ENCODE results near the gene ABCB4.
A peak's percentile ranks its signal among the peaks of the same experiment; 100 is the strongest.

Gene ABCB4

DNA sequence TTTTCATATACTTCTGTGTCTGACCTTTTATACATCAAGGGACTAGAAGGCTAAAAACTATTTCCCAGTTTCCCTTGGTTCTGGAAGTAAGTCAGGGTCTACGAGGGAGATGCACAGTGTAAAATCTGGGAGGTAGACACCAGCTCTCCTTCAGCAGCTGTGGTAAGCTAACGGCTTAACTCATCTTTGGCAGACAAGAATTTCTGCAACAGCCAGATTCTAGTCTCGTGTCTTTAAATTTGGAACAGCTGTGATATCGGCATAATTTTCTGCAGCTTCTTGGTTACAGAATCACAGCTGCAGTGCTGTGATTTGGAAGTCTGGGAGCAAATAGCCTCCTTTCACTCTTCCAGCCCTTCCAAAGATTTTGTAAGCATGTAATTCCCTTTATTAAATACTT, 37.4 kb upstream of the ABCB4 start:
- Mint-ChIP-seq H3K4me3 (no peak overlapping the region), H3K36me3 (ENCODE audit: low read depth) (no peaks in the 10 kb centered on the region), H3K9me3 (no peaks in the 10 kb centered on the region), H3K27ac (no peak overlapping the region), H3K27me3 (ENCODE audit: low read depth) (no peaks in the 10 kb centered on the region), H3K4me1 (peaks cover 19% of the 10 kb centered on the region)
- TF ChIP-seq, protein P1, sequence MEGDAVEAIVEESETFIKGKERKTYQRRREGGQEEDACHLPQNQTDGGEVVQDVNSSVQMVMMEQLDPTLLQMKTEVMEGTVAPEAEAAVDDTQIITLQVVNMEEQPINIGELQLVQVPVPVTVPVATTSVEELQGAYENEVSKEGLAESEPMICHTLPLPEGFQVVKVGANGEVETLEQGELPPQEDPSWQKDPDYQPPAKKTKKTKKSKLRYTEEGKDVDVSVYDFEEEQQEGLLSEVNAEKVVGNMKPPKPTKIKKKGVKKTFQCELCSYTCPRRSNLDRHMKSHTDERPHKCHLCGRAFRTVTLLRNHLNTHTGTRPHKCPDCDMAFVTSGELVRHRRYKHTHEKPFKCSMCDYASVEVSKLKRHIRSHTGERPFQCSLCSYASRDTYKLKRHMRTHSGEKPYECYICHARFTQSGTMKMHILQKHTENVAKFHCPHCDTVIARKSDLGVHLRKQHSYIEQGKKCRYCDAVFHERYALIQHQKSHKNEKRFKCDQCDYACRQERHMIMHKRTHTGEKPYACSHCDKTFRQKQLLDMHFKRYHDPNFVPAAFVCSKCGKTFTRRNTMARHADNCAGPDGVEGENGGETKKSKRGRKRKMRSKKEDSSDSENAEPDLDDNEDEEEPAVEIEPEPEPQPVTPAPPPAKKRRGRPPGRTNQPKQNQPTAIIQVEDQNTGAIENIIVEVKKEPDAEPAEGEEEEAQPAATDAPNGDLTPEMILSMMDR (IDR thresholded peaks at IDR 0.05; ENCODE audit: unreplicated experiment in 3 of 3) = no peak

DNA sequence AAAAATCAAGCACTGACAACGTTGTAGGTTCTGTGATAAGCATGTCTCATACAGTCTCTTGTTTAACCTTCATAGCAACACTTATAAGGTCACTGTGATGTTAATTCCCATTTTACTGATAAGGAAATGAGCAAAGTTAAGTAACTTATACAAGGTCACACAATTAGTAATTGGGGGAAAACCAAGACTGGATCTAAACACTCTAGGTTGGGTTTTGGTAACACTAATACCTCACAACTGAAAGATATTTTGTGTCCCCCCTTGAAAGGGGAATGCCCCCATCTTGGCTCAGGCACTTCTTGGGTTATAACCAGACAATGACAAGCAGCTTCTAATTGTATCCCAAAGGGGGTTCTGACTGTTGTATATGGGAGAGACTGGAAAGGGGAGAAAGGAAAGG, 36.0 kb upstream of the ABCB4 start:
- Mint-ChIP-seq H3K4me3 (no peak overlapping the region), H3K9me3 (no peaks in the 10 kb centered on the region), H3K4me1 (peaks cover 19% of the 10 kb centered on the region), H3K27me3 (ENCODE audit: low read depth) (no peaks in the 10 kb centered on the region), H3K27ac (peak overlapping the region in 1 of 3 experiments; percentile 49), H3K36me3 (ENCODE audit: low read depth) (no peaks in the 10 kb centered on the region)
- TF ChIP-seq, protein P1 (IDR thresholded peaks at IDR 0.05; ENCODE audit: unreplicated experiment in 3 of 3) = no peak

- Mint-ChIP-seq H3K27me3 (ENCODE audit: low read depth) (no peaks in the 10 kb centered on the region), H3K4me1 (peaks cover 19% of the 10 kb centered on the region), H3K4me3 (no peak overlapping the region), H3K9me3 (no peaks in the 10 kb centered on the region), H3K36me3 (ENCODE audit: low read depth) (no peaks in the 10 kb centered on the region), H3K27ac (peak overlapping the region; percentile 30 to 69 (median 61))
- TF ChIP-seq, protein P1 (IDR thresholded peaks at IDR 0.05; ENCODE audit: unreplicated experiment in 3 of 3) = no peak
Measured at GRCh38 chr7:87510411-87510875, 35.0 kb upstream of the ABCB4 start.

DNA sequence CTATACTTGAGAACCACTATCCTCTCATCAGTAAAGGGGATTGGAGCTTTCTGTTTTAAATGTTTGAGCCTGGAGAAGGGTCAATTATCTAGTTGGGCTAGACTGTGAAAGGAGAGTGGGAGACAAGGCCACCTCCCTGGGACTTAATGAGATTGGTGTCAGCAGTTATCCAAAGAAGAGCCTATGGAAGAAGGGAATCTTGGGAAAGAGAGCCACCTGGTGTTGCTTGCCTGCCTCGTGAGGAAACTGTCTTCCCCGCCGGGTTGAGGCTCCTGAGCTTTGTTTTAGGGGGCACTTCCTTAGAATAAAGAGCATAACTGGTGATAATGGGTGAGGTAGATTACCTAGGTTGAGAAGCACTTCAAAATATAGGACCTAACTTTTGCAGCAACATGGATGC, 32.0 kb upstream of the ABCB4 start:
- H3K36me3 Mint-ChIP-seq (ENCODE audit: low read depth) = no peaks in the 10 kb centered on the region

GRCh38 chr7:87506246-87507180, 31.0 kb upstream of the ABCB4 start:
- H3K4me3 Mint-ChIP-seq = no peak overlapping the region
- H3K27me3 Mint-ChIP-seq (ENCODE audit: low read depth) = no peaks in the 10 kb centered on the region
- peaks cover 13% of the 10 kb centered on the region for H3K4me1 Mint-ChIP-seq
- no peaks in the 10 kb centered on the region for H3K9me3 Mint-ChIP-seq
- H3K27ac Mint-ChIP-seq = no peak overlapping the region
- TF ChIP-seq, protein P1 (IDR thresholded peaks at IDR 0.05; ENCODE audit: unreplicated experiment in 3 of 3) = peak; percentile 34 to 50 (median 49)
- no peaks in the 10 kb centered on the region for H3K36me3 Mint-ChIP-seq (ENCODE audit: low read depth)

More for the DNA sequence above, 32.0 kb upstream of the ABCB4 start:
- TF ChIP-seq, protein P1 (IDR thresholded peaks at IDR 0.05; ENCODE audit: unreplicated experiment in 3 of 3) = no peak
- H3K27me3 Mint-ChIP-seq (ENCODE audit: low read depth) = no peaks in the 10 kb centered on the region
- peaks cover 13% of the 10 kb centered on the region for H3K4me1 Mint-ChIP-seq
- H3K27ac Mint-ChIP-seq = peak overlapping the region in 1 of 3 experiments; percentile 5
- H3K9me3 Mint-ChIP-seq = no peaks in the 10 kb centered on the region
- H3K4me3 Mint-ChIP-seq = no peak overlapping the region
